GM04504 (cell line): ENCODE data around the gene KSR1.

ENCODE experiments used
- DNase-seq: peaks from one replicate; pipeline ENCODE4 v3.0.0-alpha.2; 2012; ENCODE audit warnings: low read depth

KSR1 gene

GRCh38 chr17:27514595-27515413 lies 58.6 kb downstream of the KSR1 start:
- no peak for DNase-seq

- no peak for DNase-seq
These were observed 61.8 kb downstream of the KSR1 start for GRCh38 chr17:27518048-27518447.

GRCh38 chr17:27518545-27519521 lies 62.6 kb downstream of the KSR1 start:
- DNase-seq, result no peak

- no peak for DNase-seq
These were observed 63.3 kb downstream of the KSR1 start for GRCh38 chr17:27519550-27519949.

DNA sequence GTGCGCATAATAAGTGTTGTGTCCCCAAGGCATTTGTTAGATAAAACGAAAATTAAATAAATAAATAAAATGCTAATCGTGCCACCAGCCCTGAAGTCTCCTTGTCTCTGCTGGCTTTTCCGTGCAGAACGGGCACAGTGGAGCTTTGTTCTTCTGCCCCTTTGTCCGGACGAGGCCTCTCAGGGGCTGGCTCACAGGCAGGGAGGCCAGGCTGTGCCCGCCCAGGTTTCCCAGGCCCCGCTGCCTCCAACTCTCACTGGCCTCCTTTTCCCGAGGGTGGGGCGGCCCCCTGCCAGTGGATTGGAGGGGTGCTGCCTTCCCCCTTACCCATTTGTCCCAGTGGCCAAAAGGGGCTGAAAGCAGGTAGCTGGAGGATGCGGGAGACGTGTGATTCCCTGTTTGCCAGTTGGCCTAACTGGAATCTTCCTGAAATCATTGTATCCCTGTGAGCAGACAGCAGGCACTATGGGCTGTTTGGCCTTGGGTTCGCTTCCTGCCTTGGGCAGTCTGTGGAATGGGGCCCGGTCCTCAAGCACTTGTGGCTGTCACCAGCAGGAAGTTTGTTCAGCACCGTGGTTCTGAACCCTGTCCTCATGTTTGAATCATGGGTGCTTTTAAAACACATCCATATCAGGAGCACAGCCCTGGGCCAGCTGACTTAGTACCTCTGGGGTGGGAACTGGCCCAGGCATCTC lies 64.4 kb downstream of the KSR1 start:
- no peak for DNase-seq

GRCh38 chr17:27521281-27522027 lies 65.2 kb downstream of the KSR1 start:
- DNase-seq, result no peak

DNA sequence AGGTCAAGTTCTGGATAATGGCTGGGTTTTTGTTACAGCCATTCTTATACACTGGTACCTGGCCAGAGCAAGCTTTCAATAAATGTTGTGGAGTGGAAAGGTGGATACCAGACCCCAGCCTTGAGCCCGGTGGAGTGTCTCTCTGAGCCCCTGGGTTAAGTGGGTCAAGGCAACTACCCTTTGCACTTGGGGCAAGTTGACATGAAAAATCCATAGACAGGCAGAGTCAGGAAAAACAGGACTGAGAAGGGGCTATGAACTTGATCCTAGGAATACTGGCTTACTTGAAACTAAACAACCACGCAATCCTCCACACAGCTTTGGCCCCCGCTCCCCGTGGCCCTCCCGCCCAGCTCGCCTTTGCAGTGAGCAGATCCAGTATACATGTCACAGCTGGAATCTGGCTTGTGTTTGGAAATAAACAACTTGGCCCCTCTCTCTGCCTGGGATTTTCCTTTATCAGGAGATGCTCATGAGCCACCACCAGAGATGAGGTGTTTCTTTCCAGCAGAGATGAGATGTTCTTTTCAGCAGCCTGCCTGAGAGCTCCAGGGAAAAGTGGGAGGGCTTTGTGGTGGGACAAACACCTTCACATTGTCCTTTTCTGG lies 65.9 kb downstream of the KSR1 start:
- DNase-seq, result no peak

GRCh38 chr17:27523712-27524111 lies 67.5 kb downstream of the KSR1 start:
- DNase-seq, result no peak

DNA sequence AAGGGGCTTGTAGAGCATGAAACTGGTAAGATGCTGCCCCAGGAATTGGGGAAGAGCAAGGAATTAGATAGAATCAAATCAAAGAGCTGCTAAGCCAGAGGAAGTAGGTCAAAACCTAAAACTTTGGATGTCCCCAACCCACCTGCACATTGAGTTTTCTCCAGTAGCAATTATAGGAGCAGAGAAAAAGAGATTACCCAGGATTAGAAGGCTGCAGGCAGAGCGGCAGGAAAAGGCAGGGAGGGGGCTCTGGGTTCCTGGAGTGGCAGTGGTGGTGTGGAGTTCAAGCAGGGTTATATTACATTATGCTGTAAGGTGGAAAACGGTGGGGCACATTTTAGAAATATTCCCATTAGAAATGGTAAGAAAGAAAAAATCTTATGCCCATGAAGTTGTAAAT lies 68.3 kb downstream of the KSR1 start:
- no peak for DNase-seq

DNA sequence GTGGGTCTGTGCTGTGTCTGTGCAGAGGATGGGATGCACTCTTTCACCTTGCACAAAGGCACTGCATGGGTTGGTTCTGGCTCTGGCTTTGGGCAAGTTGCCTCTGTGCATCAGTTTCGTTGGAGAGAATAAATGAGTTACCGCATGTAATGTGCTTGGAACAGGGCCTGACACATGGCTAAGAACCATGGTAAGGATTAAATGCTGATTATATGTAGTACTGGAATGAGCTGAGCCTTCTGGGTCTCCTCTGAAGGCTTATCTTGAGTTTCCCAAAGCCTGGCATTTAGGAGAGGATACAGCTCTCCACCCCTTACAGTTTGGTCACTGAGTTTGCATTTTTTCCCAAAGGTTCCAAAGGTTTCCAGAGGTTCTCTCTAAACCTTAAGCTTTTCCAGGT lies 69.1 kb downstream of the KSR1 start:
- DNase-seq, result no peak

GRCh38 chr17:27525836-27526603 lies 69.8 kb downstream of the KSR1 start:
- DNase-seq, result no peak

DNA sequence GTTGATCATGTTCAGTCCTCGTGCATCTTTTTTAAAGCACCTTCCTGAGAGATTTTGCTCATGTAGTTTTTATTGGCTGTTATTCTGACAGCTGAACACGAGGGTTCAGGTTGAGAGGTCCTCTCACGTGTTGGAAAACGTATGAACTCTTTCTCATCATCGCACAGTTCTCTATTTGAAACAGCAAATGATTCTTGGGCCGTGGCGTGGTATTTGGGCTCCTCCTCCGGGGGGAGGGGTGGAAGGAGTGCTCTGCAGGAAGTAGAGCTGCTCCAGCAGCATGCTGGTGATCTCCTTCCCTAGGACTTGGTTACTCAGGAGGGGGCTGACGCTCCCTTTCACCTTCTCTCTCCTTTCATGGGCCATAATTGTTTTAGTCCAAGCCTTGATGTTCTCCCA lies 70.4 kb downstream of the KSR1 start:
- no peak for DNase-seq

DNA sequence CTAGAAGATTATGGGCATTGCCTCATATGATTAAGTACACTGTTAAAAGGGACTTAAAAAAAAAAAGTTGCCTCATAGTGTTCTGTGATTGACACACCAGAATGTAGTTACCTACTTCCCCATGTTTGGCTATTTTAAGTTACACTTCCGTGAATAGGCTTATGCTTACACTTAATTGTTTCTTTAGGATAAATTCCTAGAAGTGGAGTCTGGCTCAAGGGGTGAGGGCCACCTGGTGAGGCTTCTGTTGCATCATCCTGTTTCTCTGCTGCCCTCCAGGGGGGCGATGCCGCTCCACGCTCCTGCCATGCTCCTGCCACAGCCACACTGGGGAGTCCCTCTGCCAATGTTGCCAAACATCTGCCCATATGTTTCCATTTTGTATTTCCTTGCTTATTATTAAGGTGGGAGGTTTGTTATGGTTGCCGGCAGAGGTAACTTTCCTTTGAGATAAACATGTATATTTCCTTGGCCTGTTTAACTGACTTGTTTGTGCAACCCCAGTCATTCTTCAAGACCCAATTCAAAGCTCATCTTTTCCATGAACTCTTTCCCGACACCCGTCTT lies 73.1 kb downstream of the KSR1 start:
- DNase-seq, result no peak

GRCh38 chr17:27530764-27531391 lies 74.6 kb downstream of the KSR1 start:
- no peak for DNase-seq

DNA sequence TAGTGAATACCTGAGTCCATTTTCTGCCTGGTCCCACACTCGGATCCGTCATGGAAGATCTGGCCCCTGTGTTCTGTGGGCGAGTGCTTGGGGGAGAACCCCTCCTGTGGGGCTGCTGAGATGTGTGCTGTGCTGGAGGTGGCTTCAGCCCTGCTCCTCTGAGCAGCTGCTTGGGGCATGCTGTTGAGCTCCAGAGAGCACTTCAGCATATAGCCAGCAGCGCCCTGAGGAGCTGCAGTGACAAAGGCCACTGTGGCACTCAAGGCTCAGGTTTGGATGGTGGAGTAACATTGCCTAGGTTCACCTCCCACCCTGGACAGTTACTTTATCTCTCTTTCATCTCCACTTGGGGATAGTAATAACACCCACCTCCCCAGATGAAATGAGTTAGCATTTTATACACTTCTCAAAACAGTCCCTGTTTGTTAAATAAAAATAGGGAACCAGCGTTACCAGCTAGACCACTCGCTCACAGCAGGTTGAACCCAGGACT lies 75.3 kb downstream of the KSR1 start:
- no peak for DNase-seq

GRCh38 chr17:27532269-27533263 lies 76.3 kb downstream of the KSR1 start:
- DNase-seq, result no peak

DNA sequence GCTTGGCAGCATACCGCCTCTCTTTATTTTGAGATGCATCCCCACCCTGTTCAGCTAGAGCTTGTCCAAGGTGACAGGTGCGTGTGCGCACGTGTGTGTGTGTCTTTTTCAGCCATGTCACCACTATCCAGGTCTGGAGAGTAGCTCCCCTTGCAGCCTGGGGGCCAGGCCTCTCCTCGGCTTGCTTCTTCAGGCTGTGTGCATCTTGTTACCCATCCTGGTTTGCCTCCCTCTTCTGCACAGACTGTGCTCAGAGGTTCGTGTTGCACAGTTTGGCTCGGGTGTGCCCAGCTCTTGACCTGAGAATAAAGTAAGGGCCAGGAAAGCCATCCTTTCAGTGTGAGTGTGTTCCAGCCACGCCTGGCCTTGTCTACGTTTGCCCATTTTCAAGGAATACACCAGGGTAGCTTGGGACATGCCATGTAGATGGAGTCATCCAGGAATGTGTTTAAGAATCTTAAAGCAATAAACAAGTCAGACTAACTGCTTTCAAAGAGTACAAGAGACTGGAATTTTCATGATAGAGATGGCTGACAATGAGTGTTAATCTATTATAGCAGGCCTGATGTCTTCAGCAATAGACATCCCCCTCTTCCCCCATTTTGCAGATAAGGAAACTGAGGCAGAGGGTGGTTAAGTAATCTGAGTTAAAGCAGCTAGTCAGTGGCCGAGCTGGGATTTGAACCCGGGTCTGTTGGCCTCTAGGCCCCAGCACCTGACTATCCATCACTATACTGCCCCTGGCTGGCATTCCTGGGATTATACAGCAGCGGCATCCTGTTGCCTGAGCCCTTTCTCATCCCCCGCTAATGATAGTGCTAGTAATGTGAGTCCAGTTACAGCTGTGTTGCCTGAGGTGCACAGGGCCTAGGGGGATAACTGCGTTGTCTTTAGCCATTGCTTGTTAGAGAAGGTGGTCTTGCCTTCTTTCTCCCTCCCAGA lies 77.9 kb downstream of the KSR1 start:
- peak; percentile 71 for DNase-seq
